ENCODE results near the gene REC114.

DNA sequence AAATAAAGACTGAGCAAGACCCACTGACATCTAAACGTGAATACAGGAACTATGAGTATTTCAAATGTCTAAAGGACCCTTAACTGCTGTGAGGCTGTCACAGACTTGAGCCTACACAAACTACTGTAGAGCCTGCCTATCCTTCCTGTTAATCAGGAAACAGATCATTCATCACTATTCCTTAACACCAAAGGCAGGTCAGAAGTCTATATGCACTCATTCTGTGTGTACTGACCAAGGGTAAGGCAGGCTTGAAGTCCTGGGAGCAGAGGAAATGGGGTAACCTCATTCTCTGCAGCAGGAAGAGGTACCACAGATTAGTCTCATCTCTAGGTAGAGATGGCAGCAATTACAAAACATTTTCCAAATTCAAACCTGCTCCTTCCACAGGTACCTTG is 159.5 kb downstream of the REC114 start:
- TF ChIP-seq FOSL1 (IDR thresholded peaks at IDR 0.05; ENCODE audit: low read depth) = no peak
- TF ChIP-seq, protein P1, sequence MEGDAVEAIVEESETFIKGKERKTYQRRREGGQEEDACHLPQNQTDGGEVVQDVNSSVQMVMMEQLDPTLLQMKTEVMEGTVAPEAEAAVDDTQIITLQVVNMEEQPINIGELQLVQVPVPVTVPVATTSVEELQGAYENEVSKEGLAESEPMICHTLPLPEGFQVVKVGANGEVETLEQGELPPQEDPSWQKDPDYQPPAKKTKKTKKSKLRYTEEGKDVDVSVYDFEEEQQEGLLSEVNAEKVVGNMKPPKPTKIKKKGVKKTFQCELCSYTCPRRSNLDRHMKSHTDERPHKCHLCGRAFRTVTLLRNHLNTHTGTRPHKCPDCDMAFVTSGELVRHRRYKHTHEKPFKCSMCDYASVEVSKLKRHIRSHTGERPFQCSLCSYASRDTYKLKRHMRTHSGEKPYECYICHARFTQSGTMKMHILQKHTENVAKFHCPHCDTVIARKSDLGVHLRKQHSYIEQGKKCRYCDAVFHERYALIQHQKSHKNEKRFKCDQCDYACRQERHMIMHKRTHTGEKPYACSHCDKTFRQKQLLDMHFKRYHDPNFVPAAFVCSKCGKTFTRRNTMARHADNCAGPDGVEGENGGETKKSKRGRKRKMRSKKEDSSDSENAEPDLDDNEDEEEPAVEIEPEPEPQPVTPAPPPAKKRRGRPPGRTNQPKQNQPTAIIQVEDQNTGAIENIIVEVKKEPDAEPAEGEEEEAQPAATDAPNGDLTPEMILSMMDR (IDR thresholded peaks at IDR 0.05 in 2 of 3, conservative IDR thresholded peaks at IDR 0.05 in 1 of 3; ENCODE audit: borderline replicate concordance in 1 of 3, insufficient read depth in 1 of 3, low read depth in 2 of 3, low read length in 2 of 3) = no peak
- TF ChIP-seq POLR2AphosphoS5 (IDR thresholded peaks at IDR 0.05; ENCODE audit: low read depth, low read length) = no peak
